ENCODE data around the gene DDX55. TPM values are rescaled to one million over a fixed set of nuclear protein-coding genes. Genes with fewer than 3 reads are reported as not detected.

Gene DDX55
- total and polyA plus RNA-seq, 2 of the 13 experiments (the other 11 are each of a cell fraction or from before 2014, with no cell fraction given): 22.2 to 37.0 TPM

GRCh38 chr12:123595729-123596128, 6.2 kb upstream of the DDX55 start (continued):
- TF ChIP-seq CEBPB (IDR thresholded peaks at IDR 0.05; ENCODE audit: borderline replicate concordance, low read depth, low read length) (peak; percentile 89), ZFP36L2 (CRISPR knock-in tag; IDR thresholded peaks at IDR 0.05) (no peak), ZNF883 (CRISPR knock-in tag; IDR thresholded peaks at IDR 0.05; ENCODE audit: not compliant biosample characterization) (no peak), ZSCAN22 (CRISPR knock-in tag; IDR thresholded peaks at IDR 0.05) (no peak), TAF1 (CRISPR knock-in tag; IDR thresholded peaks at IDR 0.05) (no peak), HMGXB3 (CRISPR knock-in tag; IDR thresholded peaks at IDR 0.05; ENCODE audit: borderline replicate concordance) (no peak), KDM5A (IDR thresholded peaks at IDR 0.05; ENCODE audit: borderline replicate concordance, low read length) (no peak), ZNF432 (CRISPR knock-in tag; IDR thresholded peaks at IDR 0.05; ENCODE audit: borderline replicate concordance) (no peak), ATF1 (CRISPR knock-in tag; IDR thresholded peaks at IDR 0.05) (no peak), MLLT10 (CRISPR knock-in tag; IDR thresholded peaks at IDR 0.05) (no peak), ZBTB1 (CRISPR knock-in tag; IDR thresholded peaks at IDR 0.05; ENCODE audit: borderline replicate concordance) (no peak), MIER3 (CRISPR knock-in tag; IDR thresholded peaks at IDR 0.05; ENCODE audit: borderline replicate concordance) (no peak; the same call in 1 of the 2 replicates), ZNF567 (CRISPR knock-in tag; IDR thresholded peaks at IDR 0.05; ENCODE audit: borderline replicate concordance) (no peak), KAT2B (IDR thresholded peaks at IDR 0.05; ENCODE audit: borderline replicate concordance, low read depth, low read length) (no peak), GTF3A (CRISPR knock-in tag; conservative IDR thresholded peaks at IDR 0.05) (no peak), ZNF781 (CRISPR knock-in tag; IDR thresholded peaks at IDR 0.05; ENCODE audit: borderline replicate concordance, not compliant biosample characterization) (no peak), ZNF616 (CRISPR knock-in tag; IDR thresholded peaks at IDR 0.05; ENCODE audit: low read depth) (no peak), STAT5B (CRISPR knock-in tag; IDR thresholded peaks at IDR 0.05) (no peak), ZNF615 (CRISPR knock-in tag; IDR thresholded peaks at IDR 0.05; ENCODE audit: borderline replicate concordance) (no peak; the same call in 1 of the 2 replicates), CHCHD3 (CRISPR knock-in tag; IDR thresholded peaks at IDR 0.05) (no peak), ZNF235 (CRISPR knock-in tag; IDR thresholded peaks at IDR 0.05; ENCODE audit: borderline replicate concordance) (no peak), SIN3B (IDR thresholded peaks at IDR 0.05; ENCODE audit: low read length) (no peak)
- TF ChIP-seq, protein P1, sequence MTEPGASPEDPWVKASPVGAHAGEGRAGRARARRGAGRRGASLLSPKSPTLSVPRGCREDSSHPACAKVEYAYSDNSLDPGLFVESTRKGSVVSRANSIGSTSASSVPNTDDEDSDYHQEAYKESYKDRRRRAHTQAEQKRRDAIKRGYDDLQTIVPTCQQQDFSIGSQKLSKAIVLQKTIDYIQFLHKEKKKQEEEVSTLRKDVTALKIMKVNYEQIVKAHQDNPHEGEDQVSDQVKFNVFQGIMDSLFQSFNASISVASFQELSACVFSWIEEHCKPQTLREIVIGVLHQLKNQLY (CRISPR knock-in tag; IDR thresholded peaks at IDR 0.05): no peak
- TF ChIP-seq, protein P2, sequence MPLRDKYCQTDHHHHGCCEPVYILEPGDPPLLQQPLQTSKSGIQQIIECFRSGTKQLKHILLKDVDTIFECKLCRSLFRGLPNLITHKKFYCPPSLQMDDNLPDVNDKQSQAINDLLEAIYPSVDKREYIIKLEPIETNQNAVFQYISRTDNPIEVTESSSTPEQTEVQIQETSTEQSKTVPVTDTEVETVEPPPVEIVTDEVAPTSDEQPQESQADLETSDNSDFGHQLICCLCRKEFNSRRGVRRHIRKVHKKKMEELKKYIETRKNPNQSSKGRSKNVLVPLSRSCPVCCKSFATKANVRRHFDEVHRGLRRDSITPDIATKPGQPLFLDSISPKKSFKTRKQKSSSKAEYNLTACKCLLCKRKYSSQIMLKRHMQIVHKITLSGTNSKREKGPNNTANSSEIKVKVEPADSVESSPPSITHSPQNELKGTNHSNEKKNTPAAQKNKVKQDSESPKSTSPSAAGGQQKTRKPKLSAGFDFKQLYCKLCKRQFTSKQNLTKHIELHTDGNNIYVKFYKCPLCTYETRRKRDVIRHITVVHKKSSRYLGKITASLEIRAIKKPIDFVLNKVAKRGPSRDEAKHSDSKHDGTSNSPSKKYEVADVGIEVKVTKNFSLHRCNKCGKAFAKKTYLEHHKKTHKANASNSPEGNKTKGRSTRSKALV (CRISPR knock-in tag; IDR thresholded peaks at IDR 0.05): no peak

Data from HepG2 (cell line).